Breast epithelium (tissue), 3 donors: Measurements from ENCODE around the gene TSPAN10.

Experiments used
- CTCF ChIP-seq, 3 donors: fragments of 450-650 bp; IDR thresholded peaks; one replicate each; pipeline ENCODE4 v1.5.1; 2016 to 2017; ENCODE audit warnings: antibody characterized with exemption in 3 of 3, mild to moderate bottlenecking in 3 of 3, moderate library complexity in 3 of 3
- POLR2AphosphoS5 ChIP-seq, 3 donors: sonication (generic); formaldehyde crosslinking; IDR thresholded peaks; one replicate each; pipeline ENCODE4 v1.6.1; 2017; ENCODE audit warnings: antibody characterized with exemption in 3 of 3

GRCh38 chr17:81681672-81682071 is 44.7 kb downstream of the TSPAN10 start:
- TF ChIP-seq CTCF (IDR thresholded peaks at IDR 0.05), result no peak
- no peak for TF ChIP-seq POLR2AphosphoS5 (IDR thresholded peaks at IDR 0.05)
